Dendritic cell treated with granulocyte-macrophage colony-stimulating factor and Interleukin-4, amounts not matched to agents 40 ng/mL and 50 ng/mL, for 4 days (primary cell): ENCODE measurements around the gene PTPRN2.
"Not testable (repeated sequence)": the region's sequence is repeated elsewhere in the genome, so short reads cannot be mapped to it uniquely, and the experiment has no call there.

Experiments
- H3K27ac Mint-ChIP-seq: one replicate; pipeline ENCODE4 v1.8.0; 2022; ENCODE audit warnings: mild to moderate bottlenecking, mixed read lengths
- H3K27me3 Mint-ChIP-seq: one replicate; pipeline ENCODE4 v1.8.0; 2022; ENCODE audit warnings: mild to moderate bottlenecking, mixed read lengths
- H3K36me3 Mint-ChIP-seq: one replicate; pipeline ENCODE4 v1.8.0; 2022; ENCODE audit warnings: low read depth, mixed read lengths
- H3K4me1 Mint-ChIP-seq: one replicate; pipeline ENCODE4 v1.8.0; 2022; ENCODE audit warnings: low read depth, mixed read lengths
- H3K4me3 Mint-ChIP-seq: one replicate; pipeline ENCODE4 v1.8.0; 2022; ENCODE audit warnings: mild to moderate bottlenecking, moderate library complexity, mixed read lengths
- H3K9me3 Mint-ChIP-seq: one replicate; pipeline ENCODE4 v1.8.0; 2022; ENCODE audit warnings: mixed read lengths
- intact Hi-C: fragments of 100-400 bp; cut with micrococcal nuclease; formaldehyde crosslinking; loops from one replicate; pipeline ENCODE4 v1.15.0; 2022

The PTPRN2 gene

GRCh38 chr7:157900011-157900410, 687.6 kb downstream of the PTPRN2 start:
- H3K9me3 Mint-ChIP-seq: no peaks in the 10 kb centered on the region
- no peaks in the 10 kb centered on the region for H3K36me3 Mint-ChIP-seq
- no peaks in the 10 kb centered on the region for H3K4me1 Mint-ChIP-seq
- H3K4me3 Mint-ChIP-seq: no peak overlapping the region
- H3K27me3 Mint-ChIP-seq: peaks cover 2% of the 10 kb centered on the region
- no peak overlapping the region for H3K27ac Mint-ChIP-seq
- intact Hi-C loops: no loop called here

GRCh38 chr7:157898802-157899505, 688.7 kb downstream of the PTPRN2 start:
- H3K4me1 Mint-ChIP-seq: no peaks in the 10 kb centered on the region
- H3K27ac Mint-ChIP-seq: no peak overlapping the region
- H3K27me3 Mint-ChIP-seq: no peaks in the 10 kb centered on the region
- no peak overlapping the region for H3K4me3 Mint-ChIP-seq
- H3K9me3 Mint-ChIP-seq: no peaks in the 10 kb centered on the region
- intact Hi-C loops: no loop called here
- H3K36me3 Mint-ChIP-seq: no peaks in the 10 kb centered on the region

- H3K27ac Mint-ChIP-seq: no peak overlapping the region
- H3K4me1 Mint-ChIP-seq: no peaks in the 10 kb centered on the region
- H3K36me3 Mint-ChIP-seq: no peaks in the 10 kb centered on the region
- H3K27me3 Mint-ChIP-seq: no peaks in the 10 kb centered on the region
- H3K9me3 Mint-ChIP-seq: no peaks in the 10 kb centered on the region
- H3K4me3 Mint-ChIP-seq: no peak overlapping the region
- intact Hi-C loops: no loop called here
These were observed 689.4 kb downstream of the PTPRN2 start for GRCh38 chr7:157898261-157898660.

GRCh38 chr7:157897681-157898080, 689.9 kb downstream of the PTPRN2 start:
- Mint-ChIP-seq H3K4me3 (no peak overlapping the region), H3K9me3 (no peaks in the 10 kb centered on the region), H3K36me3 (no peaks in the 10 kb centered on the region), H3K27me3 (no peaks in the 10 kb centered on the region), H3K27ac (no peak overlapping the region), H3K4me1 (no peaks in the 10 kb centered on the region)
- intact Hi-C loops: no loop called here

- intact Hi-C loops: no loop called here
- no peaks in the 10 kb centered on the region for H3K4me1 Mint-ChIP-seq
- H3K9me3 Mint-ChIP-seq: no peaks in the 10 kb centered on the region
- H3K4me3 Mint-ChIP-seq: no peak overlapping the region
- H3K27me3 Mint-ChIP-seq: no peaks in the 10 kb centered on the region
- H3K36me3 Mint-ChIP-seq: no peaks in the 10 kb centered on the region
- H3K27ac Mint-ChIP-seq: no peak overlapping the region
These were observed 690.7 kb downstream of the PTPRN2 start for GRCh38 chr7:157896774-157897555.

GRCh38 chr7:157896376-157896675, 691.3 kb downstream of the PTPRN2 start:
- H3K27me3 Mint-ChIP-seq, H3K4me3 Mint-ChIP-seq, intact Hi-C loops, H3K36me3 Mint-ChIP-seq, H3K9me3 Mint-ChIP-seq, H3K4me1 Mint-ChIP-seq, H3K27ac Mint-ChIP-seq: not testable (repeated sequence)

- Mint-ChIP-seq H3K27ac (no peak overlapping the region), H3K27me3 (no peaks in the 10 kb centered on the region), H3K4me1 (no peaks in the 10 kb centered on the region), H3K9me3 (no peaks in the 10 kb centered on the region), H3K4me3 (no peak overlapping the region), H3K36me3 (no peaks in the 10 kb centered on the region)
- intact Hi-C loops: no loop called here
These were observed 691.9 kb downstream of the PTPRN2 start for GRCh38 chr7:157895520-157896375.

- H3K36me3 Mint-ChIP-seq, H3K9me3 Mint-ChIP-seq, H3K27ac Mint-ChIP-seq, H3K4me1 Mint-ChIP-seq, H3K4me3 Mint-ChIP-seq, H3K27me3 Mint-ChIP-seq, intact Hi-C loops: not testable (repeated sequence)
These were observed 692.5 kb downstream of the PTPRN2 start for GRCh38 chr7:157895098-157895497.

GRCh38 chr7:157893535-157894044, 694.0 kb downstream of the PTPRN2 start:
- H3K9me3 Mint-ChIP-seq: no peaks in the 10 kb centered on the region
- H3K27ac Mint-ChIP-seq: no peak overlapping the region
- intact Hi-C loops: no loop called here
- no peaks in the 10 kb centered on the region for H3K4me1 Mint-ChIP-seq
- H3K27me3 Mint-ChIP-seq: peaks cover 2% of the 10 kb centered on the region
- H3K4me3 Mint-ChIP-seq: no peak overlapping the region
- H3K36me3 Mint-ChIP-seq: no peaks in the 10 kb centered on the region

- H3K4me1 Mint-ChIP-seq: no peaks in the 10 kb centered on the region
- intact Hi-C loops: no loop called here
- no peaks in the 10 kb centered on the region for H3K36me3 Mint-ChIP-seq
- peaks cover 2% of the 10 kb centered on the region for H3K27me3 Mint-ChIP-seq
- H3K9me3 Mint-ChIP-seq: no peaks in the 10 kb centered on the region
- H3K4me3 Mint-ChIP-seq: no peak overlapping the region
- H3K27ac Mint-ChIP-seq: no peak overlapping the region
These were observed 694.7 kb downstream of the PTPRN2 start for GRCh38 chr7:157892751-157893523.

GRCh38 chr7:157890921-157891401, 696.7 kb downstream of the PTPRN2 start:
- Mint-ChIP-seq H3K36me3 (no peaks in the 10 kb centered on the region), H3K4me1 (no peaks in the 10 kb centered on the region), H3K27me3 (peaks cover 2% of the 10 kb centered on the region), H3K4me3 (no peak overlapping the region), H3K27ac (no peak overlapping the region), H3K9me3 (no peaks in the 10 kb centered on the region)
- intact Hi-C loops: no loop called here

GRCh38 chr7:157889480-157889879, 698.1 kb downstream of the PTPRN2 start:
- H3K27me3 Mint-ChIP-seq: peaks cover 2% of the 10 kb centered on the region
- intact Hi-C loops: no loop called here
- no peaks in the 10 kb centered on the region for H3K36me3 Mint-ChIP-seq
- no peak overlapping the region for H3K27ac Mint-ChIP-seq
- H3K4me3 Mint-ChIP-seq: no peak overlapping the region
- no peaks in the 10 kb centered on the region for H3K4me1 Mint-ChIP-seq
- no peaks in the 10 kb centered on the region for H3K9me3 Mint-ChIP-seq

GRCh38 chr7:157888579-157888978, 699.0 kb downstream of the PTPRN2 start:
- Mint-ChIP-seq H3K27me3 (peaks cover 2% of the 10 kb centered on the region), H3K9me3 (no peaks in the 10 kb centered on the region), H3K4me3 (no peak overlapping the region), H3K4me1 (no peaks in the 10 kb centered on the region), H3K36me3 (no peaks in the 10 kb centered on the region), H3K27ac (no peak overlapping the region)
- intact Hi-C loops: no loop called here
